Posterior cingulate gyrus (tissue), 11 donors: ENCODE data around the gene SLAIN2.
A peak's percentile ranks its signal among the peaks of the same experiment; 100 is the strongest.
"Not testable (repeated sequence)": the region's sequence is repeated elsewhere in the genome, so short reads cannot be mapped to it uniquely, and the experiment has no call there.

Experiments used
- DNase-seq, 10 donors: peaks; one replicate each; pipeline versions ENCODE4 v3.0.0 to v3.0.0-alpha.2; 2020 to 2021; ENCODE audit warnings: mixed read lengths in 3 of 10
- intact Hi-C: fragments of 100-400 bp; cut with DNase I; formaldehyde crosslinking; loops from one replicate; pipeline ENCODE4 v1.15.1; 2023

SLAIN2 gene

DNA sequence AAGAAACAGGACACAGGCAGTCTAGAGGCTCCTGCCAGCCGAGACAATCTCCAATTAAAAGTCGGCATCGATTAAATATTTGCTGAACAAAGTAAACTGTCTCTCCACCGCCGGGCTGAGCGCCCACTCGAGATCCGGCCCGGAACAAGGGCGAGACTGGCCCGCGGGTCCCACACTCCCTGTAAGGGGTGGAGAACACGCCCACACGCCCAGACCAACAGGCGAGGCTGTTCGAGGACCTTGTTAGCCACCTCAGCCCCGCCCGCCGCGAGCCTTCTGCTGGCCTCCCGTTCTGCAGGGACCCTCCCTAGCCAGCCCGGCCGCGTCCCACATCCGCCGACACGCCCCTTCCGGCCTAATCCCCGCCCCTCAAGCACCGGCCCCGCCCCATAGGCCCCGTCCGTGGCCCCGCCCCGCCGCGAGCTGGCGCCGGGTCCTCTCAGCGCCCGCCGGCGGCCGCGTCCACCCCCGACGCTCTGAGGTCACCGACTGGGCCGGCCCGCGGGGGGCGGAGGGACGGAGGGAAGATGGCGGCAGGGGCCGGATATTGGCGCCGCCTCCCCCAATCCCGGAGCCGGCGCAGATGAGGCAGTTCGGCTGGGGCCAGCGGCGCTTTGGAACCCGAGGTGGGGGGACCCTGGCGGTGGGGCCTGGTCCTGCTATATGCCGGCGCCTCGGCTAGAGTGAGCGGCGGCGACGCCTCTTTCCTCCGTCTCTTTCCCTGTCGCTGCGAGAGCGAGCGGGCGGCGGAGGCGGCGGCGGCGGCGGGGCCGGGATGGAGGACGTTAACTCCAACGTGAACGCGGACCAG is at the start of gene SLAIN2:
TSS of gene SLAIN2 (plus strand) at position 565 of the 811 bp plus-strand sequence. CDS start at position 776, 211 bp downstream.
- intact Hi-C loops, result loop anchor here (10.0 kb wide), 3 partner anchors 294 to 624 kb away; no protein-coding TSS in a partner anchor
- peak; percentile 96 to 100 (median 98) for DNase-seq

DNA sequence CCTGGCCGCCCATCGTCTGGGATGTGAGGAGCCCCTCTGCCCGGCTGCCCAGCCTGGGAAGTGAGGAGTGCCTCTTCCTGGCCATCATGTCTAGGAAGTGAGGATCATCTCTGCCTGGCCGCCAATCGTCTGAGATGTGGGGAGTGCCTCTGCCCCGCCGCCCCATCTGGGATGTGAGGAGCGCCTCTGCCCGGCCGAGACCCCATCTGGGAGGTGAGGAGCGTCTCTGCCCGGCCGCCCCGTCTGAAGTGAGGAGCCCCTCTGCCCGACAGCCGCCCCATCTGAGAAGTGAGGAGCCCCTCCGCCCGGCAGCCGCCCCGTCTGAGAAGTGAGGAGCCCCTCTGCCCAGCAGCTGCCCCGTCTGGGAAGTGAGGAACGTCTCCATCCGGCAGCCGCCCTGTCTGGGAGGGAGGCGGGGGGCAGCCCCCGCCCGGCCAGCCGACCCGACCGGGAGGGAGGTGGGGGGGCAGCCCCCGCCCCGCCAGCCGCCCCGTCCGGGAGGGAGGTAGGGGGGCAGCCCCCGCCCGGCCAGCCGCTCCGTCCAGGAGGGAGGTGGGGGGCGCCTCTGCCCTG is 49.0 kb upstream of the SLAIN2 start:
- DNase-seq, intact Hi-C loops: not testable (repeated sequence)

DNA sequence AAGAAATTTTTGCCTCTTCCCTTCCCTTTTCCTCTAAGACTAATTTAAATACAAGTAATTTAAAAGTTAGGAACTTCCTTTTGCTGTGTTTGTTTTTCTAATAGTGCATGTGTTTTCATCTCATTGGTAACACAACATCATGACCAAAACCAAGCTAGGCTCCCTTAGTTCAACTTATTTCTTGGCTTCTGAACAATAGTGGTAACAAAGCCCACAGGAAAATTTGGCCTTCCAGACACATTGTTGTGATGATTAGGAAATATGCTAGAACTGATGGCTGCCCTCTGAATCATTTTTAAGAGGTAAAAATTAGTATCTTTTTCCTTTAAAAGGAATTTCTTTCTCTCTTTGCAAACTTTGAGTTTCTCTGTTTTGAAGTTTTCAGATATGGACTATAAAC is 46.2 kb upstream of the SLAIN2 start:
- intact Hi-C loops, result no loop called here
- DNase-seq, result no peak

DNA sequence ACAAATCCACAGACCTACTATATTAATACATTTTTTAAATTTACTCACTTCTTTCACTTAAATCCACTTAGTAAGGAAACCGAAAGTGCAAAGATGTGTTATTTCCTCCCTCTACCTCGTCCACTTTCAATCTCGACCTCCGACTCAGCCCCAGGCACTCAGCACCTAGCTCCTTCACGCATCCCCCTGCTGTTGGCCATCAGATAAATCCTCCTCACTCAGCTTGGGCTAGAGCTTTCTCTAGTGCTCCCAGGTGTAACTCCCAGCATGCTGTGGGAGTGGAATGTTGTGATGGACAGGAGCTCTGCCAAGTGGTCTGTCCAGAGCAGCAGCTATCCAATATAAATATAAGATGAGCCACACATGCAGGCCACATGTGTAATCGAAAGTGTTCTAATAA is 45.0 kb upstream of the SLAIN2 start:
- intact Hi-C loops, result no loop called here
- no peak for DNase-seq

DNA sequence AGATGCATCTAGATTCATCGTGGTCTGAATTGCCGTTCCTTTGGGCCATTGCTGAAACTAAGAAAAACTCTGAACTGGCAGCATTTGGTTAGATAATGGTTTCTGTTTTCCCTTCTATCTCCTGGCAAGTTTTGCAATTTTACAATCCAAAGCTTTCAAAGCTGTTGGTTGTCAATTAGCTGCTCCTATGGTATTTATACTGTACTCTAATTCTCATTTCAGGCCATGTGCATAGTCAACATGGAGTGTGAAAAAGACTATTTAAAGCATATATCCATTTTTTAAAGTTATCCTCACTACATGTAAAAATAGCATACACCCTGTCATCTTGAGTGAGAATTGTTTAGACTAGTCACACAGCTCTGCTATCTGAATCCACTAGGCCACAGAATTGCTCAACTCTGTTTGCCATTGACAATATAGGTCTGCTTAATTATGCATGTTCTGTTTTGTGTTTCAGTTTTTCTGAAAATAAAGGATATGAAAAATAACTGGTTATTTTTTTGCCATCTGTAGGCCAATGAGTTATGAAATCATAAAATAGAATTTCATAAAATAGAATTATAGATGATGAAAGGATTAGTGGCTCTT is 44.0 kb upstream of the SLAIN2 start:
- intact Hi-C loops, result no loop called here

DNA sequence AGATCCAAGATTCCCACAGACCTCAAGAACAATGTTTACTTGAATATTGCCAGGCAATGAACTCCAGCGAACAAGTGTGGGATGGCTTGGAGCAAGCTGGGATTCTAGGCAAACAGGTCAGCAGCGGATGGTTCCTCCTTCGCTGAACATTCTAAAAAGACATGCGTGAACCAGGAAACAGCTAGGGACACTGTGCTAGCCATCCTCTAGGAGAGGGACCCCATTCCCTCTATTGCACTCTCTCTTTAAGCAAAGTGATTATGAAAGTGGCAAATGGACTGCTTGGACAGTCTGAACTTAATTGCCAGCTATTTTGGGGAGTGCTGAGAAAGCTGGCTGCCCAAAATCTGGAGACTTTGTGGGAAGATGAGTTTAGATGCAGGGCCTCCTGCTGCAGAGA is 41.8 kb upstream of the SLAIN2 start:
- intact Hi-C loops, result no loop called here
- no peak for DNase-seq

More for the DNA sequence above, 44.0 kb upstream of the SLAIN2 start:
- DNase-seq, result no peak

DNA sequence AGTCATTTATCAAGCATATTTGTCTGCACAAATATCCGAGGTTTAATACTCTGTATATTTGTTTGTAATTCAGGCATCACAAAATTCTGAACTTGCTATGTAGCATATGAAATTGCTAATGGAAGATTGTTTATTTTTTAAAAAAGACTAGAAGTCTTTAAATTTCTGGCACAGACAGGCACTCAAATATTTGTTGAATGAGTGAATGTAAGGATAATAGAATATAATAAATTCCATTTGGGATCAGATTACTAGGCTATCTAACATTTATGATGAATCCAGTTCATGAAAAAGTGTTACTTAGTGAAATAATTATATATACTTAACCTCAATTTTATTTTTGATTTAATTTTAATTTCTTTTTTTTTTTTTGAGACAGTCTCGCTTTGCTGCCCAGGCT is 41.3 kb upstream of the SLAIN2 start:
- no peak for DNase-seq
- intact Hi-C loops, result no loop called here

DNA sequence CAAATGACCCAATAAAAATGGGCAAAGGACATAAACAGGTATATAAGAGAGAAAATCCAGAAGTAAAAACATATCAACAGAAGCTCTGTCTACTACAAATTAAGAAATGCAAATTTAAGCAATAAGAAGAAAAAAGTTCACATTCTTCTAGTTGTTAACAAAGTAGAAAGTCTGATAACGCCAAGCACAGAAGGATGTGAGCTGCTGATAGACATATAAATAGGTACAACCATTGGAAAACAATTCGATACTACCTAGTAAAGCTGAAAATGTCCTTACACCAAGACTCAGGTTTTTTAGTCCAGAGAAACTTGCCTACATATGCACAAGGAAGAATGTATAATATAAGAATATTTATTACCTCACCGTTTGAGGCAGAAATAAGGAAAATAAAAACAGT is 35.8 kb upstream of the SLAIN2 start:
- intact Hi-C loops, result no loop called here
- DNase-seq, result no peak

DNA sequence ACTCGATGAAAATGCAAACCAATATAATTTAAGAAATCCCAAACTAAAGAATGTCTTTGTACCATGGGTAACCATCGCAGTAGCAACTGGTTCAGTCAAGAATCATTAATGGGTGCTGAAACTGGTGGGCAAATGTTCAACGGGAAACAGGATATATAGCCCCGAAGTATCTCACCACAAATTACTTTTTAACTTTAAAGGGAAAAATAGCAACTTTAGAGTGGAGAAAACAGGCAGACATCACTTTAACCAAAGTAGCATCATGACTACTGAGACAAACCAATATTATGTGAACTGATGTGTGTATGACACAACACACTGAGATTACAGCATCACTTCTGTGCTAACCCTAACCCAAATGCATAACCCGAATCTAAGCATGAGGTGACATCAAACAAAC is 33.8 kb upstream of the SLAIN2 start:
- intact Hi-C loops, result no loop called here
- no peak for DNase-seq

DNA sequence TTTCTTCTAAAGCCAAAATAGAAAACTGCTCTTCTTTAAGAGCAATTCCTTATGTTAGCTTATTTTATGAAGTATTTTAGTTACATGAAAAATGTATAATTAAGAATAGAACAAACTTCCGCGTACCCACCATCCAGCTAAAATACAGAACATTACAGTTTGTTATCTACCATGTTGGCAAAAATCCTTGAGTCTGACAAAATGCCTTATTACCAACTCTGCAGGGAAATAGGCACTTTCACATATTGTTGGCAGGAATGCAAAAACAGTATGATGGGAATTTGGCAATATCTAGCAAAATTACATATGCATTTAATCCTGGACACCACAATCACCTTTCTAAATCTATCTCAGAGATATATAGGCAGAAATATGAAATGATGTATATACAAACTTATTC is 32.4 kb upstream of the SLAIN2 start:
- DNase-seq, result no peak
- intact Hi-C loops, result no loop called here

DNA sequence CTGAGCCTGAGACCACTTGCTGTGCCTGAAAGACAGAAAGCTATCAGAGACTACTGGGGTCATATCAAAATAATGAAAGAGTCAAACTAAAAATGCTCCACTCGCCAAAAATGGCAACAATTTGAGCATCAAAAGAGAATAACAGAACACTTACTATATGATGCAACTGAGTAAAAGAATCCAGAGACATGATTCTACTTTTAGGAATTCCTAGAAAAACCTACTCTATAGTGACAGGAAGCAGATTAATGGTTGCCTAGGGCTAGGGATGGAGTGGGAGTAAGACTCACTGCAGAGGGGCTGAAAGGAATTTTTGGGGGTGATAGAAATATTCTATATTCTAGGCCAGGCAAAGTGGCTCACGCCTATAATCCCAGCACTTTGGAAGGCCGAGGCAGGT is 29.4 kb upstream of the SLAIN2 start:
- intact Hi-C loops, result no loop called here
- DNase-seq, result no peak

DNA sequence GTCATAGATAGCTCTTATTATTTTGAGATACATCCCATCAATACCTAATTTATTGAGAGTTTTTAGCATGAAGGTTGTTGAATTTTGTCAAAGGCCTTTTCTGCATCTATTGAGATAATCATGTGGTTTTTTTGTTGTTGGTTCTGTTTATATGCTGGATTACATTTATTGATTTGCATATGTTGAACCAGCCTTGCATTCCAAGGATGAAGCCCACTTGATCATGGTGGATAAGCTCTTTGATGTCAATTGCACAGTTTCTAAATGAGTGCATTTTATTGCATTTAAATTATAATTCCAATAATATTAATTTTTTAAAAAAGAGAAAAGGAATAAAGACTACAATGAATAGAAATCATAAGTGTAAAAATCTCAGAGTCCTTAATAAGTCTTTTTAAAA is 26.6 kb upstream of the SLAIN2 start:
- DNase-seq, intact Hi-C loops: not testable (repeated sequence)

DNA sequence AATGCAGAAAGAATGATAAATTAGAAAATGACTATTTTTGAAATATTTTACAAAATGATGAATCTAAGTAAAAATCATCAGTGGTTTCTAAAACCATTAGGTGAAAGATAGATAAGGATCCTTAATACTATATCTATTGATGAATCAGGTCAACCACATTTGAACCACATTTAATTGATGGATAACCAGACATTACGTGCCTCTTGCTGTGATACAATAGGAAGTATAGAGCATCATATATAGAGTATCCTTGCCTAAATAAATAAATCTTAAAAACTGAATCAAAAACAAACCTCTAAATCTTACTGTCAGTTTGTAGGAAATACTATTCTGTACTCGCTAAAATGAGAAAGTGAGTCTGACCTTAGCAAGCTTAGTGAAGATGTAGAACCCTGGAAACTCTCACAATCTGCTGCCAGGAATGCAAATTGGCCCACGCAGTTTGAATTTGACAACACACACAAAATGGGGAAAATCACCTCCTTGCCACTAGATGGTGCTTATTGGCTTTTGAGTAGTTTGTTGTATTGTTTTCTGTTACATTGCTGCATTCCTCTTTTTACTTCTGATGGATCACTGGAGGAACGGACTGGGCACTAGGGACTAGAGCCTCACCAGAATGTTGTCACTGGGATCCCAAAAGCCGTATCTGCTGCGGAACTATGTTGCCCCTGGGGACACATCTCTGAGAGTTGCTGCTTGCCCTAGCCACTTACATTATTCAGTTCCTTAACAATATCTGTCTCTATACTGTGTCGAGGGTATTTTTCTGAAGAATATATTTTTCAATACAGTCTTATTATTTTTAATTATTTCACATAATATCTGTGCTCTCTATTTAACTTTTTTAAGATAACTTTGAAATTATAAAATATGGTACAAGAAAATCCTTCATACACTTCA is 25.4 kb upstream of the SLAIN2 start:
- DNase-seq, result no peak

DNA sequence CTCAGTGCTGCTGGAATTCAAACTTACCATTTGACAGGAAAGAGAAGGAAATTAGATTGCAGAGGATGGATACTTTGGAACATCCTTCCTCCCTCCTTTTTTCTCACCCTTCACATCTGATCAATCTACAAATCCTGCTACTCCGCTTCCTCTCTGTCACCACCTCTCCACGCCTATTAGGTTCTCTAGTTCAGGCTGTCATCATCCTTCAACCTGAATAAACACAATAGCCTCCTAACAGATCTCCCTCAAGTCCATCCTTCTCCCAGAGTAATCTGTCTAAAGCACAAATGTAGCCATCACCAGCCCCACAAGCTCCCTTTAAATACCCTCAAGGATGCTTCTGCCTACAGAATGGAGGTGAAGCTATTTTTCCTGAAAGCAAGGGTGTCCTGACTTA is 20.0 kb upstream of the SLAIN2 start:
- intact Hi-C loops, result no loop called here
- no peak for DNase-seq

More for the DNA sequence above, 25.4 kb upstream of the SLAIN2 start:
- intact Hi-C loops, result no loop called here

DNA sequence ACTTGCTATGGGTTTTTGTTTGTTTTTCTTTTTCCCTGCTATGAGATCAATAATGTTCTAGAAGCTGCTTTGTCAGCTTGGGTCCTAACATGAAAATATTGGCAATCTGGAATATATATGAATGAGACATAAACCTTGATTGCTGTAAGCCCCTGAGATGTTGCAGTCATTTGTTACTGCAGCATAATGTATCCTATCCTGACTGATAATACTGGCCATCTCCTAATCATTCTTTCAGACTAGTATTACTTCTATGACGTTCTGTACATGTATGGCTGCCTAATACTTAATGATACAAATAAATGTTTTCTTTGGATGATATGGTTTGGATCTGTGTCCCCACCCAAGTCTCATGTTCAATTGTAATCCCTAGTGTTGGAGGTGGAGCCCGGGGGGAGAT is 19.3 kb upstream of the SLAIN2 start:
- no peak for DNase-seq
- intact Hi-C loops, result no loop called here

DNA sequence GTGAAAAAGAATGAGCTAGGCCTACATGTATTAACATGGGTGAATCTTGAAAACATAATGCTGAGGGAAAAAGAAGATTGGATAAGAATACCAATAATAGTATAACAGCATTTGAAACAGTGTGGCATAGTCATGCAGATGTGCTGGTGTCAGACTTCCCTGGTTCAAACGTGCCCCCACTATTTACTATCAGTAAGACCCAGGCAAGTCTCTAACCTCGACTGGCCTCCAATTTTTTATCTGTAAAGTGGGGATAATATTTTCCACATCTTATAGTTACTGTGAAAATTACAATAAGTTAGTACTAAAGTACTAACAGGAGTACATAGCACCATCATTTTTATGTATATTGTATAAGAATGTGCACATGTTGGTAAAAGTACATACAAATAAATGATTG is 17.0 kb upstream of the SLAIN2 start:
- intact Hi-C loops, result no loop called here
- DNase-seq, result no peak

DNA sequence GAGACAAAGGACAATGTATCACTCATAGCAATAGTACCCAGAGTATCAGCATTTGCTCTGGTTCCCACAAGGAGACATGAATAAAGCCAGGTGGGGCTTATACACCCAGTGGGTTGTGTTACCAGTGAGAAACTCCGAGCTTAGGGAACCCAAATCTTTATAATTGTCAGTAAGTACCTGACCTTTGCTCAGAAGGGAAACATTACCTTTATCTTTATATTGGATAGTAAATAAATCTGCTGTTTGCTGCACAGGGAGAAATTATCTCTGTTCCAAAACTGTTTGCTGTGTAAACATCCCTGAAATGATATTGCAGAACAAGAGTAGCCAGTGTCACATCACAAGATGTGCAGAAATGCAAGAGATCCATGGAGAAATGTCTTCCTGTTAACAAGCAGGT is 12.1 kb upstream of the SLAIN2 start:
- intact Hi-C loops, result no loop called here
- DNase-seq, result no peak

DNA sequence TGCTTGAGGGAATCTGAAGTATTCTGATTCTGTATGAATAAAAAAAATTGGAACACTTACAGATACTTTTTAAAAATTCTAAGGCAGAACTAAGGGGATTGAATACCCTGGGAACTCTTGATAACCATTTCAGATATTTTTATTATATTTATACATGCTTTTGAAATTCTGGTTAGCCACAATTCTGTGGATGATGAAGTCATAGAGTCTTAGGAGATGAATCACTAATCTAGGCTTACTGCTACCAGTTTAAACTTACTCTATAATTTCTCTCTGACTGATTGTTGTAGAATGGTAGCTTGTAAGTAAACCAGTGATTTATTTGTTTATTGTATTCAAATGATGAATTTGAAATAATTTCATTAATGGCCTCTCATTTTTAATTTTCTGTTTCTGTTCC is 11.4 kb upstream of the SLAIN2 start:
- intact Hi-C loops, result loop anchor here (10.0 kb wide), 1 partner anchor 55 kb away; no protein-coding TSS in a partner anchor
- DNase-seq, result no peak

DNA sequence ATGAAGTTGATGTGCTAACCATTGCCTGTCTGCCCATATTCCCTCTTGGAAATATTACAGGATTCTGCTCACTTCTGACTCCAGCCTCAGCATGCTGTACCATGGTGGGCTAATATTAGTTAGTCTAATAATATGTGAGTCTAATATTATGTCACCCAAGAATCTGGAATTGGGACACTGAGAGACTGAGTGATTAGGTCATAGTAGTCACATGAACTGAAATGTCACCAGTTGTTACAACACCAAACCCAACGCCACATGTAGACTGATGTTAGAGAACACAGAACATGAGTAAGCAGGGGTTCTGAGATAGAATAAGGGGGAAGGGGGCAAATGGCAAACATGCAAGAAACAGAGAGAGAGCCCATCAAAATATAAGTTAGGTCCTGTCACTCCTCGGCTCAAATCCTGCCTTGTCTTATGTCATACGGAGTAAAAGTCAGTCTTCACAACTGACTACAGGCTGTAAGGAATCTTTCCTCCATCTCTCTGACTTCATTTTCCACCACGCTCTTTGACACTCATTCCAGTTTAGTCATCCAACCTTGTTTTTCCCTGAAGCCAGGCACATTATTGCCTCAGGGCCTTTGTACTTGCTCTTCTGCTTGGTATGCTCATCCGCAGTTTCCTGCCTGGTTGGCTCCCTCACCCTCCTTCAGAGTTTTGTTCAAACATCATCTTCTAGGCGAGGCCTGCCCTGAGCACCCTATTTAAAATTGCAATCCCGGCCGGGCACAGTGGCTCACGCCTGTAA is 9.6 kb upstream of the SLAIN2 start:
- intact Hi-C loops, result loop anchor here (10.0 kb wide), 1 partner anchor 53 kb away; no protein-coding TSS in a partner anchor
- DNase-seq, result no peak

DNA sequence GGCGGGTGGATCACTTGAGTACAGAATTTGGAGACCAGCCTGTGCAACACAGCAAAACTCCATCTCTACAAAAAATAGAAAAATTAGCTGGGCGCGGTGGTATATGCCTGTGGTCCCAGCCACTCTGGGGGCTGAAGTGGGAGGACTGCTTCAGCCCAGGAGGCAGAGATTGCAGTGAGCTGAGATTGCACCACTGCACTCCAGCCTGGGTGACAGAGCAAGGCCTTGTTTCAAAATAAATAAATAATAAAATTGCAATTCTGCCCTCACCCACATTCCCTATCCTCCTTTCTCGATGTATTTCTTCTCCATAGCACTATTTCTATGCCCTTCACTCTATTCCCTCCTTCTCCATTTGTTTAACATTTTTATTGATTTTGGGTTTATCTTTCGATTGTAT is 8.7 kb upstream of the SLAIN2 start:
- no peak for DNase-seq
- intact Hi-C loops, result loop anchor here (10.0 kb wide), 1 partner anchor 52 kb away; no protein-coding TSS in a partner anchor
